SK-N-SH (cell line): ENCODE measurements around the gene PARD6A. TPM values are rescaled to one million over a fixed set of nuclear protein-coding genes. Genes with fewer than 3 reads are reported as not detected.
A peak's percentile ranks its signal among the peaks of the same experiment; 100 is the strongest.

Experiments
- CTCF ChIA-PET: fragments of 300-600, 350-600 bp; formaldehyde crosslinking; extraction: SDS; loops from one replicate; lab custom pipeline; 2021; lab: Yijun Ruan, JAX
- POLR2A ChIA-PET: fragments of 350-600 bp; sonication (Branson Sonifier 250); formaldehyde crosslinking; extraction: SDS; loops from one replicate; lab custom pipeline; 2020; ENCODE audit warnings: antibody characterized with exemption, inconsistent platforms; lab: Yijun Ruan, JAX
- DNase-seq: peaks from one replicate; pipeline ENCODE4 v3.0.0; 2012
- H2AFZ ChIP-seq: fragments of 200-600 bp; sonication (generic); 2 replicates; pipeline ENCODE4 v1.8.1; 2016; ENCODE audit warnings: antibody characterized with exemption, mild to moderate bottlenecking, low read depth
- H3F3A ChIP-seq: fragments of 200-600 bp; sonication (generic); replicated peaks from 2 replicates; pipeline ENCODE3; 2016; ENCODE audit warnings: antibody characterized with exemption, mild to moderate bottlenecking; ENCODE audit not compliant: insufficient read depth
- H3K27ac ChIP-seq, 2 experiments: fragments of 200-500 bp in 1 of 2; fragments of 200-600 bp in 1 of 2; sonication (Bioruptor generic) in 1 of 2; sonication (generic), shearing (Covaris generic) in 1 of 2; 2 replicates each; pipeline versions ENCODE4 v1.5.1 to v1.6.1; 2014 to 2016; ENCODE audit warnings: low read depth in 2 of 2, inconsistent platforms in 1 of 2, low read length in 1 of 2, mild to moderate bottlenecking in 1 of 2, mixed read lengths in 1 of 2
- H3K27me3 ChIP-seq: fragments of 200-600 bp; sonication (generic), shearing (Covaris generic); 2 replicates; pipeline ENCODE4 v1.6.1; 2016; ENCODE audit warnings: mixed run types; ENCODE audit not compliant: insufficient read depth
- H3K36me3 ChIP-seq, 2 experiments: fragments of 200-500 bp in 1 of 2; fragments of 200-600 bp in 1 of 2; sonication (Bioruptor generic) in 1 of 2; sonication (generic) in 1 of 2; replicated peaks in 1 of 2; 2 replicates each; pipeline versions ENCODE3 to v1.5.1; 2014 to 2016; ENCODE audit warnings: low read length in 1 of 2, mild to moderate bottlenecking in 1 of 2; ENCODE audit not compliant: insufficient read depth in 2 of 2, control insufficient read depth in 1 of 2
- H3K4me1 ChIP-seq, 2 experiments: fragments of 200-500 bp in 1 of 2; fragments of 200-600 bp in 1 of 2; sonication (Bioruptor generic) in 1 of 2; sonication (generic), shearing (Covaris generic) in 1 of 2; 2 replicates each; pipeline versions ENCODE4 v1.5.1 to v1.6.1; 2014 to 2016; ENCODE audit warnings: low read depth in 1 of 2, low read length in 1 of 2, mixed run types in 1 of 2; ENCODE audit not compliant: insufficient read depth in 2 of 2, control insufficient read depth in 1 of 2
- H3K4me2 ChIP-seq: fragments of 200-600 bp; sonication (generic), shearing (Covaris generic); 2 replicates; pipeline ENCODE4 v1.6.1; 2017; ENCODE audit warnings: mixed run types
- H3K4me3 ChIP-seq, 2 experiments: fragments of 200-500 bp in 1 of 2; fragments of 200-600 bp in 1 of 2; sonication (Bioruptor generic) in 1 of 2; sonication (generic), shearing (Covaris generic) in 1 of 2; 2 replicates each; pipeline versions ENCODE4 v1.5.1 to v1.8.1; 2014 to 2016; ENCODE audit warnings: low read depth in 2 of 2, inconsistent platforms in 1 of 2, low read length in 1 of 2, mild to moderate bottlenecking in 1 of 2, mixed read lengths in 1 of 2, moderate library complexity in 1 of 2
- H3K79me2 ChIP-seq: fragments of 200-600 bp; sonication (generic); 2 replicates; pipeline ENCODE4 v1.8.1; 2017; ENCODE audit warnings: mild to moderate bottlenecking; ENCODE audit not compliant: insufficient read depth
- H3K9ac ChIP-seq: fragments of 200-600 bp; sonication (generic); 2 replicates; pipeline ENCODE4 v1.6.1; 2017; ENCODE audit warnings: mixed run types
- H3K9me2 ChIP-seq: fragments of 200-600 bp; sonication (generic); 2 replicates; pipeline ENCODE4 v1.6.1; 2017; ENCODE audit warnings: mixed run types
- H3K9me3 ChIP-seq: fragments of 200-600 bp; sonication (generic); 2 replicates; pipeline ENCODE4 v1.6.1; 2017; ENCODE audit warnings: mixed run types, mild to moderate bottlenecking, moderate library complexity
- H4K20me1 ChIP-seq: fragments of 200-600 bp; sonication (generic); 2 replicates; pipeline ENCODE4 v1.6.1; 2017; ENCODE audit warnings: mild to moderate bottlenecking, mixed run types; ENCODE audit not compliant: insufficient read depth
- CHD2 ChIP-seq: fragments of 150-350 bp; IDR thresholded peaks from 2 replicates; pipeline ENCODE4 v1.6.1; 2018; ENCODE audit warnings: low read length; ENCODE audit not compliant: partially characterized antibody
- EP300 ChIP-seq, 2 experiments: IDR thresholded peaks; 2 replicates each; pipeline versions ENCODE4 v1.4.0 to v1.6.1; 2012; ENCODE audit warnings: borderline replicate concordance in 1 of 2, low read depth in 1 of 2, low read length in 1 of 2
- EZH2phosphoT487 ChIP-seq: fragments of 200-600 bp; sonication (generic); IDR thresholded peaks from 2 replicates; pipeline ENCODE4 v1.6.1; 2017; ENCODE audit warnings: low read depth, mixed run types, mild to moderate bottlenecking, antibody characterized with exemption, moderate library complexity, borderline replicate concordance
- FOSL2 ChIP-seq: IDR thresholded peaks from 2 replicates; pipeline ENCODE4 v1.4.0; 2012; ENCODE audit warnings: low read depth, mild to moderate bottlenecking, moderate library complexity, borderline replicate concordance
- FOXJ3 ChIP-seq: sonication (generic); formaldehyde crosslinking; IDR thresholded peaks from 2 replicates; pipeline ENCODE4 v1.5.1; 2020; ENCODE audit warnings: mild to moderate bottlenecking, missing genetic modification reagents
- FOXM1 ChIP-seq: IDR thresholded peaks from 2 replicates; pipeline ENCODE4 v1.4.0; 2012; ENCODE audit warnings: low read depth, mild to moderate bottlenecking
- GATA2 ChIP-seq: sonication (generic); formaldehyde crosslinking; IDR thresholded peaks from 2 replicates; pipeline ENCODE4 v1.5.0; 2020; ENCODE audit warnings: mild to moderate bottlenecking, missing genetic modification reagents
- MEF2A ChIP-seq: IDR thresholded peaks from 2 replicates; pipeline ENCODE4 v1.4.0; 2012; ENCODE audit warnings: low read depth, borderline replicate concordance
- NRF1 ChIP-seq: IDR thresholded peaks from 2 replicates; pipeline ENCODE4 v1.6.1; 2012; ENCODE audit warnings: low read depth, mild to moderate bottlenecking, low read length
- POLR2AphosphoS5 ChIP-seq: IDR thresholded peaks from 2 replicates; pipeline ENCODE4 v1.6.1; 2012; ENCODE audit warnings: low read depth, low read length
- RAD21 ChIP-seq: IDR thresholded peaks from 2 replicates; pipeline ENCODE4 v1.6.1; 2012; ENCODE audit warnings: mild to moderate bottlenecking, low read length
- RCOR1 ChIP-seq: fragments of 150-350 bp; IDR thresholded peaks from 2 replicates; pipeline ENCODE4 v1.6.1; 2017; ENCODE audit warnings: antibody characterized with exemption, low read length
- RFX5 ChIP-seq: IDR thresholded peaks from 2 replicates; pipeline ENCODE4 v1.6.1; 2012; ENCODE audit warnings: mild to moderate bottlenecking, improper control_type of control experiment, low read length
- RXRA ChIP-seq: IDR thresholded peaks from 2 replicates; pipeline ENCODE4 v1.4.0; 2012; ENCODE audit warnings: low read depth, mild to moderate bottlenecking, borderline replicate concordance
- SIN3A ChIP-seq: IDR thresholded peaks from 2 replicates; pipeline ENCODE4 v1.6.1; 2012; ENCODE audit warnings: low read depth, mild to moderate bottlenecking, low read length, moderate library complexity, borderline replicate concordance
- SMC3 ChIP-seq: IDR thresholded peaks from 2 replicates; pipeline ENCODE4 v1.6.1; 2012; ENCODE audit warnings: low read depth, low read length, improper control_type of control experiment
- TAF1 ChIP-seq: IDR thresholded peaks from 2 replicates; pipeline ENCODE4 v1.6.1; 2012; ENCODE audit warnings: low read depth, mild to moderate bottlenecking, low read length, moderate library complexity, borderline replicate concordance
- TCF12 ChIP-seq: IDR thresholded peaks from 2 replicates; pipeline ENCODE4 v1.4.0; 2012
- TEAD4 ChIP-seq: IDR thresholded peaks from 2 replicates; pipeline ENCODE4 v1.4.0; 2012; ENCODE audit warnings: mild to moderate bottlenecking, borderline replicate concordance; ENCODE audit not compliant: insufficient read depth
- WGBS: methylation state at CpG from one replicate; pipeline ENCODE4 v1.1.6; 2017; ENCODE audit warnings: low lambda C conversion rate; 5-methylcytosine and 5-hydroxymethylcytosine counted together
- polyA plus RNA-seq, 3 experiments: library from polyadenylated mRNA; depleted of rRNA; stranded (reverse); fragments of >200 nt; gene quantifications; 2 replicates each; pipeline ENCODE4 v1.2.3, GENCODE V29; 2012
- TF ChIP-seq, protein P1 (sequence below): IDR thresholded peaks from 2 replicates; pipeline ENCODE4 v1.4.0; 2012; ENCODE audit warnings: low read depth
- TF ChIP-seq, protein P2 (sequence below): fragments of 200-600 bp; sonication (generic); IDR thresholded peaks from 2 replicates; pipeline ENCODE4 v1.6.1; 2017; ENCODE audit warnings: antibody characterized with exemption, mild to moderate bottlenecking, moderate library complexity
- TF ChIP-seq, protein P3 (sequence below): fragments of 150-350 bp; IDR thresholded peaks from 2 replicates; pipeline ENCODE4 v1.6.1; 2017; ENCODE audit warnings: antibody characterized with exemption, low read length, low read depth, borderline replicate concordance

The PARD6A gene
- polyA plus RNA-seq, 1 of the 3 experiments (the other 2 are of a cell fraction) = 9.0 TPM

DNA sequence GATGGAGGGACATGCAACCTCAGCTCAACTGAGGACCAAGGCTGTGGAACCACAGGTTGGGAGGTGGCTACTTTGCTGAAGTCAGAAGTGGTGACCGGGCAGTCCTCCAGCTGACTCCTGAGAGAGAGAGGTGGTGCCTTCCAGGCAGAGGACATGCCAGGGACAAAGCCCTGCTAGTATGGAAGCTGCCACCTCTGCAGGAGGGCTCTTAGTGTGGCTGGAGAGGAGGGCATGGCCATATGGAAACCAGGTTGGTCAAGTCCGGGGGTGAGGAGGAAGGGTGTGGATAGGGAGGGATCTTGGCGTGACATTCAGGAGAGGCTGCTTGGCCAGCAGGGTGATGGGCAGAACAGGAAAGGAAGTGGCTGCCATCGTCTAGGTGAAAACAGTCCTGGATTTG is 11.5 kb downstream of the PARD6A start:
- POLR2A ChIA-PET = no interaction called here
- 48% methylated on average over 4 of the region's 4 CpGs for WGBS

DNA sequence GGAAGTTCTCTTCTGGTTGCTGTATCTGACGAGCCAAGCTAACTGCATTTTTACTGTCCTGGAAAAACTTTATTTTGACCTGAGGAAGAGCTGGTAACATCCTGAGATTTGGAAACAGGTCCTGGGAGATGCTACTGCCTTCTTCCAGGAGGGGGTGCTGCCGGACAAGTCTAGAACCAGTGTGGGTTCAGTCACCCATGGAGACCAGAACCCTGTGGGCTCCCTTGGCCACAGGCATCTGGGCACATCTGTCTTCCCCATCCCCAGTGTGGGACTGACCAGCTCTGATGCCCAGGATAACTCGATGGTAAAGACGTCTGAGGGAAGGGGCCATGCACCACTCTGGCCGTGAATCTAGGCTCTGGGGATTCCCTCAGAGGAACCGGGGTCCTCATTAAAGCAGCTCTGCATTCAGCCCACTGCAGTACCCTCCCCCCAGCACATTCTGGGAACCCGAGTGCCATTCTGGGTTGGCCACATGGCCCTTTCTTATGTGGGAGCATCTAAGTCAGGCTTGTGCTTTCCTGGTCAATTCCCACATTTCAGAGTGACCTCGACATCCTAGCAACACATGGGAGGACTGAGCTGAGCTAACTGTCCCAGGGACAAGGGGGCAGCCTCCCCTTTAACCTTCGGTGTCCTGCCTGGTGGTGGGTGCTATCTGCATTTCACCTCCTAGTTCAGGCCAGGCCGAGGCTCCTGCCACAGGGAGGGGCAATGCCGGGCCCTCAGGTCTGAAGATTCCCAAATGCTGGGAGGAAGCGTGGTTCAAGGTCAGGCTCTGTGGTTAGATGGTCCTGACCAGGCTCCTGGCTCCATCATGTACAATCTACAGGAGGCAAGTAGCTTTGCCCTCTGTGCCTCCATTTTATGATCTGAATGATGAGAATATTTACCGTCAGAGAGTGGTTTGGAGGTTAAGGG is 12.2 kb downstream of the PARD6A start:
- Histone ChIP-seq H3F3A (peaks cover 9% of the 10 kb centered on the region), H3K36me3 (peaks cover 5 to 6% of the 10 kb centered on the region in 2 experiments), H3K4me3 (no peak overlapping the region; a peak in 1 of 4 replicates), H3K4me1 (peaks cover 15 to 31% of the 10 kb centered on the region in 2 experiments; a peak in 2 of 4 replicates), H3K27me3 (no peaks in the 10 kb centered on the region), H3K79me2 (no peaks in the 10 kb centered on the region), H3K4me2 (no peak overlapping the region), H3K27ac (peak overlapping the region; percentile 32 to 69; a peak in 3 of 4 replicates), H3K9me3 (no peaks in the 10 kb centered on the region), H3K9me2 (no peaks in the 10 kb centered on the region), H3K9ac (no peak overlapping the region), H2AFZ (no peak overlapping the region), H4K20me1 (no peaks in the 10 kb centered on the region)
- ChIA-PET CTCF (interaction anchor here (0.6 to 18.3 kb wide), 42 partner anchors 9 to 395 kb away, joined by 3 to 246 read pairs (median 5); partner anchors contain the start of genes ACD, ATP6V0D1, CARMIL2 and CTCF), POLR2A (no interaction called here)
- DNase-seq = peak; percentile 84
- WGBS = 52% methylated on average over 12 of the region's 13 CpGs
- TF ChIP-seq FOXM1 (no peak), EP300 (IDR thresholded peaks at IDR 0.05; ENCODE audit: borderline replicate concordance in 1 of 2, low read depth in 1 of 2, low read length in 1 of 2) (no peak), CHD2 (peak; percentile 10), NRF1 (no peak), TEAD4 (no peak), RFX5 (no peak), FOXJ3 (CRISPR knock-in tag) (no peak), RXRA (no peak), SMC3 (peak; percentile 62), RCOR1 (no peak; the same call in 1 of the 2 replicates), SIN3A (no peak), FOSL2 (no peak), EZH2phosphoT487 (no peak), TCF12 (no peak), MEF2A (no peak), GATA2 (CRISPR knock-in tag) (no peak), TAF1 (no peak), POLR2AphosphoS5 (no peak), RAD21 (peak; percentile 82)
- TF ChIP-seq, protein P1, sequence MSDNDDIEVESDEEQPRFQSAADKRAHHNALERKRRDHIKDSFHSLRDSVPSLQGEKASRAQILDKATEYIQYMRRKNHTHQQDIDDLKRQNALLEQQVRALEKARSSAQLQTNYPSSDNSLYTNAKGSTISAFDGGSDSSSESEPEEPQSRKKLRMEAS = no peak
- TF ChIP-seq, protein P2, sequence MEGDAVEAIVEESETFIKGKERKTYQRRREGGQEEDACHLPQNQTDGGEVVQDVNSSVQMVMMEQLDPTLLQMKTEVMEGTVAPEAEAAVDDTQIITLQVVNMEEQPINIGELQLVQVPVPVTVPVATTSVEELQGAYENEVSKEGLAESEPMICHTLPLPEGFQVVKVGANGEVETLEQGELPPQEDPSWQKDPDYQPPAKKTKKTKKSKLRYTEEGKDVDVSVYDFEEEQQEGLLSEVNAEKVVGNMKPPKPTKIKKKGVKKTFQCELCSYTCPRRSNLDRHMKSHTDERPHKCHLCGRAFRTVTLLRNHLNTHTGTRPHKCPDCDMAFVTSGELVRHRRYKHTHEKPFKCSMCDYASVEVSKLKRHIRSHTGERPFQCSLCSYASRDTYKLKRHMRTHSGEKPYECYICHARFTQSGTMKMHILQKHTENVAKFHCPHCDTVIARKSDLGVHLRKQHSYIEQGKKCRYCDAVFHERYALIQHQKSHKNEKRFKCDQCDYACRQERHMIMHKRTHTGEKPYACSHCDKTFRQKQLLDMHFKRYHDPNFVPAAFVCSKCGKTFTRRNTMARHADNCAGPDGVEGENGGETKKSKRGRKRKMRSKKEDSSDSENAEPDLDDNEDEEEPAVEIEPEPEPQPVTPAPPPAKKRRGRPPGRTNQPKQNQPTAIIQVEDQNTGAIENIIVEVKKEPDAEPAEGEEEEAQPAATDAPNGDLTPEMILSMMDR = peak; percentile 76
- TF ChIP-seq, protein P3, sequence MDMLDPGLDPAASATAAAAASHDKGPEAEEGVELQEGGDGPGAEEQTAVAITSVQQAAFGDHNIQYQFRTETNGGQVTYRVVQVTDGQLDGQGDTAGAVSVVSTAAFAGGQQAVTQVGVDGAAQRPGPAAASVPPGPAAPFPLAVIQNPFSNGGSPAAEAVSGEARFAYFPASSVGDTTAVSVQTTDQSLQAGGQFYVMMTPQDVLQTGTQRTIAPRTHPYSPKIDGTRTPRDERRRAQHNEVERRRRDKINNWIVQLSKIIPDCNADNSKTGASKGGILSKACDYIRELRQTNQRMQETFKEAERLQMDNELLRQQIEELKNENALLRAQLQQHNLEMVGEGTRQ = no peak

More for the DNA sequence above, 11.5 kb downstream of the PARD6A start:
- H2AFZ ChIP-seq = no peak overlapping the region
- H3K27ac ChIP-seq = no peak overlapping the region
- H4K20me1 ChIP-seq = no peaks in the 10 kb centered on the region
- H3K4me2 ChIP-seq = no peak overlapping the region
- no peak for TF ChIP-seq TAF1
- no peaks in the 10 kb centered on the region for H3K9me3 ChIP-seq
- H3K4me1 ChIP-seq = peaks cover 19 to 37% of the 10 kb centered on the region in 2 experiments; a peak in 2 of 4 replicates
- DNase-seq = no peak
- CTCF ChIA-PET = interaction anchor here (0.6 to 18.3 kb wide), 38 partner anchors 8 to 263 kb away, joined by 3 to 246 read pairs (median 6); partner anchors contain the start of genes ACD, ATP6V0D1, CARMIL2 and CTCF
- H3K9me2 ChIP-seq = no peaks in the 10 kb centered on the region
- H3K36me3 ChIP-seq = peaks cover 0 to 5% of the 10 kb centered on the region in 2 experiments
- H3K4me3 ChIP-seq = no peak overlapping the region
- peaks cover 9% of the 10 kb centered on the region for H3F3A ChIP-seq
- H3K79me2 ChIP-seq = no peaks in the 10 kb centered on the region
- H3K9ac ChIP-seq = no peak overlapping the region
- no peaks in the 10 kb centered on the region for H3K27me3 ChIP-seq
